ENCODE results near the gene USP35.

- no peak for TF ChIP-seq CTCF (IDR thresholded peaks at IDR 0.05)
- TF ChIP-seq POLR2A (IDR thresholded peaks at IDR 0.05), result no peak
These were observed 18.3 kb upstream of the USP35 start for GRCh38 chr11:78170413-78170812.

Measured in Peyer's patch (tissue), 4 donors.